ENCODE measurements around the gene SLC35A3.

GRCh38 chr1:99975529-99975928 is 5.7 kb downstream of the SLC35A3 start:
- TF ChIP-seq CTCF (conservative IDR thresholded peaks at IDR 0.05; ENCODE audit: low read depth, low read length) (no peak), POLR2A (IDR thresholded peaks at IDR 0.05; ENCODE audit: low read depth, low read length) (no peak), ELK1 (IDR thresholded peaks at IDR 0.05; ENCODE audit: borderline replicate concordance, low read depth, low read length) (no peak), RFX5 (IDR thresholded peaks at IDR 0.05; ENCODE audit: low read depth, low read length) (no peak), MXI1 (IDR thresholded peaks at IDR 0.05; ENCODE audit: borderline replicate concordance, low read depth, low read length) (no peak), SMC3 (IDR thresholded peaks at IDR 0.05; ENCODE audit: low read depth, low read length) (no peak), RCOR1 (IDR thresholded peaks at IDR 0.05; ENCODE audit: insufficient replicate concordance, low read length) (no peak), RAD21 (IDR thresholded peaks at IDR 0.05; ENCODE audit: low read length) (no peak), MAFK (IDR thresholded peaks at IDR 0.05; ENCODE audit: low read depth, low read length) (no peak), MAZ (IDR thresholded peaks at IDR 0.05; ENCODE audit: borderline replicate concordance, low read depth, low read length) (no peak), NFE2L2 (IDR thresholded peaks at IDR 0.05; ENCODE audit: low read depth, low read length) (no peak), CEBPB (IDR thresholded peaks at IDR 0.05; ENCODE audit: low read depth, low read length) (no peak), BHLHE40 (IDR thresholded peaks at IDR 0.05; ENCODE audit: low read depth, low read length) (no peak), USF2 (IDR thresholded peaks at IDR 0.05; ENCODE audit: low read depth, low read length) (no peak)
